Measurements from ENCODE around the gene ABCG8. TPM values are rescaled to one million over a fixed set of nuclear protein-coding genes. Genes with fewer than 3 reads are reported as not detected.

Gene ABCG8
- total RNA-seq, 1 experiment from 2014 or later, result 0.04 TPM

DNA sequence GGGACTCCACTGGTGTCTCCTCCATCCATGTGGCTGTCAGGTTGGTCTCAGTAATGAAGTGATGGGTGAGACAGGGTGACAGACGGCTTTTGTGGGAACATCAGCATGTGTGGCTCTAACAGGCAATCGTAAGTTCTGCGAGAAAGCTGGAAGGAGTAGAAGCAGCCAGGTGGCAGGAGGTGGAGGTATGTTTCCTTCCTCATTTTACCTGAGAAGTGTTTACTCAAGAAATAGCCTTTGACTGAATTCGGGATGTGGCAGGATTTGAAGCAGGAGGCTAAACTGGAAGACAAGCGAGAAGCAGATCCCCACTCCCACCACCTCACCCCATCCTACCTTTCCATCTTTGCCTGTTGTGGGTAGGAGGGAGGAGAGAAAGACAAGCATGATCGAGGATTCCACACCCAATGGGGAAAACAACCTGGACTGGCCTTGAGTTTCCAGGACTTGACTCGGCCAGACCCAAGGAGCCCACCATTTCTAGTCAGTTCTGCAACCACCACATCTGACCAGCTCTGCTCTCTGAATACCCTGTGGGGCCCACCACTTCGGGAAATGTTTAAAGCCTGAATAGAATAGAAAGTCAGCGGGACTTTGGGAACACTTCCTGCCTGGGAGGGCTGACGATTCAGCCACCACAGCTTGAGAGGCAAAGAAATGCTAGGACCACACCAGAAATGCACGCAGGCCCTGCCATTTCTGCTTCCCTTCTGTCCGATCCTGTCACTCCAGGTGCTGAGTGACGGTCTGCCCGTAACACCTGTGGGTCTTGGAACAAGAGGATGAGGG is 1.2 kb downstream of the ABCG8 start:
- peaks cover 10% of the 10 kb centered on the region for H3K4me1 ChIP-seq
- no peaks in the 10 kb centered on the region for H3K9me3 ChIP-seq (replicated peaks)
- no peak overlapping the region for H3K27ac ChIP-seq
- H3K36me3 ChIP-seq, result no peaks in the 10 kb centered on the region
- no peaks in the 10 kb centered on the region for H3K27me3 ChIP-seq
- H3K4me3 ChIP-seq, result no peak overlapping the region
- DNase-seq, result no peak

DNA sequence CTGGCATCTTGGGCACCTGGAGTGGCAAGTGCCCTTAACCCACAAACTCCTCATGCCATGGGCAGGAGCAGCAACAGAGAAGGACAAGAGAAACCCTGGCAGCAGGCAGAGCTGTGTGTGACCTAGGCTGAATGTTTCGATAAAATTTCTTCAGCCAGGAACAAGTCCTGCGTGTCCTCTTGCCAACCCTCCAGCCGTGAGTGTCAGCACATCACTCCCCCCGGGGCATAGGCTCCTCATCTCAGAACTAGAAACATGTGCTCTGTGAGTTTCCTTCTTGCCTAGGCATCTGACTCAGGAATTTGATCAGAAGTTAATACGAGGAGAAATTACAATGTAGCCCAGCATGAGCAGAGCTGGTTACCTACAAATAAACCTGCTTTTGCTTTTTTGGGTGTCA is 2.2 kb downstream of the ABCG8 start:
- Histone ChIP-seq H3K4me1 (peaks cover 10% of the 10 kb centered on the region), H3K4me3 (no peak overlapping the region), H3K9me3 (replicated peaks) (no peaks in the 10 kb centered on the region), H3K36me3 (no peaks in the 10 kb centered on the region), H3K27me3 (no peaks in the 10 kb centered on the region), H3K27ac (no peak overlapping the region)
- no peak for DNase-seq

DNA sequence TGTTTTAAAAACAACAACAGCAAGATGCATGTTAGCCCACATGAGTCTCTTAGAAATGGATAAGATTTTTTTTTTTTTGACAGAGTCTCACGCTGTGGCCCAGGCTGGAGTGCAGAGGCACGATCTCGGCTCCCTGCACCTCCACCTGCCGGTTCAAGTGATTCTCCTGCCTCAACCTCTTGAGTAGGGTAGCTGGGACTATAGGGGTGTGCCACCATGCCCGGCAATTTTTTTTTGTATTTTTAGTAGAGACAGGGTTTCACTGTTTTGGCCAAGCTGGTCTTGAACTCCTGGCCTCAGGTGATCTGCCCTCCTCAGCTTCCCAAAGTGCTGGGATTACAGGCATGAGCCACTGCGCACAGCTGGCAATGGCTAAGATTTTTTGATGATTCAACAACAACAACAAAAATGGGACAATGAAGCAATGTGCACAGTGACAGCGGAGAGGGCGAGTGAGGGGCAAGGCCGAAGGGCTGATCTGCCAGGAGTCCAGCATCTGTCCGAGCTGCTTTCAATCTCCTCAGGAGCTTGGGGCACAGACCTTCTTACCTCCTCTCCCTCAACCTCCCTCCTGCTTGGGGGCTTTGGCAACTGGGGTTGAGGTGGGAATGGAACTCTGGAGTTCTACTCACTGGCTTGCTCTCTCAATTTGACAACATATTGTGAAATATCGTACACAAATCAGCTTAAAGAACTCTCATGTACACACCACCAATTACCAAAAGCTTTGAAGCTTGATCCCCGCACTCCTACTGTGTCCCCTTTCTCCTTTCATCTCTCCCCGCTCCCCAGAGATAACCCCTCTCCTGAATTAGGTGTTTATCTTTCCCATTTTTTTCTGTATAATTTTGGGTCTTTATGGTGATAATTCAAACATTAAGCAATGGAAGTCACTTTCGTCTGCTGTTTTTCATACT is 3.4 kb downstream of the ABCG8 start:
- Histone ChIP-seq H3K36me3 (no peaks in the 10 kb centered on the region), H3K9me3 (replicated peaks) (no peaks in the 10 kb centered on the region), H3K27ac (no peak overlapping the region), H3K4me3 (no peak overlapping the region), H3K4me1 (peaks cover 10% of the 10 kb centered on the region), H3K27me3 (no peaks in the 10 kb centered on the region)
- no peak for DNase-seq

DNA sequence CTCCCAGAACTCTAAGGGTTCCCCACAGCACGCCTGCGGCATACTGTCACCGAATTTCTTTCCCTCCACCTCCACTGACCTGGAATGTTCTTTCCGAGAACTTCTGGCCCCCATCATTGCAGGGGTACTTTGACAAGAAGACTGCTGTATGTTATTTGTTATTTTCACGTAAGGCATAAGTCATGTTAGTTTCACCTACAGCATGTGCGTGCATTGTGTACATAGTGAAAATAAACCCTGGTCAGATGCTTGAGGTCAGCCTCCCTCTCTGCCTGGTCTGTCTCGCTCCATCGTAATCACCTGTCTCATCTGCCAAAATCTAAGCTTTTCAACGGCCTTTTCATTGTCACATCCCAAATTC is 4.1 kb downstream of the ABCG8 start:
- H3K9me3 ChIP-seq (replicated peaks), result no peaks in the 10 kb centered on the region
- H3K4me3 ChIP-seq, result no peak overlapping the region
- DNase-seq, result no peak
- no peak overlapping the region for H3K27ac ChIP-seq
- H3K27me3 ChIP-seq, result no peaks in the 10 kb centered on the region
- H3K36me3 ChIP-seq, result no peaks in the 10 kb centered on the region
- H3K4me1 ChIP-seq, result peaks cover 10% of the 10 kb centered on the region

DNA sequence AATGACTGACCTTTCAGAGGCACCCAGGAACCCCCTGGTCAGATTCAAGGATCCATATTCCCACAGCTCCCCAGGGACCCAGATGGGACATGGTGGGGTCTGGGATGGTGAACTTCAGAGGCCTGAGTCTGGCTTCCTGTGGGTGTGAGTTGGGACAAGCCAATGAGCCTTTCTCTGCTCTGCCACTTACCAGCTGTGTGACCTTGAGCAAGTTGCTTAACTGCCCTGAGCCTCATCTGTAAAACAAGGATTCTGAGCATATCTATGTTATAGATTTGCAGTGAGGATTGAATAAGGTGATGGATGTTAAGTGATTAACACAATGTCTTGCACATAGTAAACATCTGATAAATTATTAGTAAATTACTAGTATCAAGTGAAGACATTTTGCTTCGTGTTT is 6.4 kb downstream of the ABCG8 start:
- H3K4me3 ChIP-seq, result no peak overlapping the region
- H3K27ac ChIP-seq, result no peak overlapping the region
- no peaks in the 10 kb centered on the region for H3K27me3 ChIP-seq
- H3K36me3 ChIP-seq, result no peaks in the 10 kb centered on the region
- no peak for DNase-seq
- peaks cover 12% of the 10 kb centered on the region for H3K4me1 ChIP-seq
- H3K9me3 ChIP-seq (replicated peaks), result no peaks in the 10 kb centered on the region

DNA sequence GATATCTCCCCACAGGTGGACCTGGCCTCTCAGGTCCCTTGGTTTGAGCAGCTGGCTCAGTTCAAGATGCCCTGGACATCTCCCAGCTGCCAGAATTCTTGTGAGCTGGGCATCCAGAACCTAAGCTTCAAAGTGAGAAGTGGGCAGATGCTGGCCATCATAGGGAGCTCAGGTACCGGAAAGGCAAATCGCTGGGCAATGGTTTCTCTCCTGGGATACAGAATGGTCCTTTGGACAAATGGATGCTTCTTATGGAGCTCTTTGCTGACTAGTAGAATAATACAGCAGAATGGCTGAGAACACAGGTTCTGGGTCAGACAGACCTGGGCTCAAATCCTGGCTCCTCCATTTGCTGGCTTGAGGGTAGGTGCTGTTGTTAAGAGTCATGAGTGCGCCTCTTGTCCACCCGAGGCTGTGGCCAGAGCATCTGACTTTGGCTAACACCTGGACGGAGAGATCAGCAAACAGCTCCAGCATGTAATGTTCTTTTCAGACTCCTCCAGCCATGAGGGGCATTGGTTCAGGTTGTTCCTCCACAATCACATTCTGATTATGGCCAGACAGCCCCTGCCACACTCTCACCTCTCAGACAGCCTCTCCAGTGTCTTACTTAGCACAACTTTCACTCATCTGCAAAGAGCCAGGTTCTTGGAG is 7.5 kb downstream of the ABCG8 start:
- Histone ChIP-seq H3K36me3 (no peaks in the 10 kb centered on the region), H3K4me1 (peaks cover 12% of the 10 kb centered on the region), H3K4me3 (no peak overlapping the region), H3K27me3 (no peaks in the 10 kb centered on the region), H3K9me3 (replicated peaks) (no peaks in the 10 kb centered on the region), H3K27ac (no peak overlapping the region)
- DNase-seq, result no peak

DNA sequence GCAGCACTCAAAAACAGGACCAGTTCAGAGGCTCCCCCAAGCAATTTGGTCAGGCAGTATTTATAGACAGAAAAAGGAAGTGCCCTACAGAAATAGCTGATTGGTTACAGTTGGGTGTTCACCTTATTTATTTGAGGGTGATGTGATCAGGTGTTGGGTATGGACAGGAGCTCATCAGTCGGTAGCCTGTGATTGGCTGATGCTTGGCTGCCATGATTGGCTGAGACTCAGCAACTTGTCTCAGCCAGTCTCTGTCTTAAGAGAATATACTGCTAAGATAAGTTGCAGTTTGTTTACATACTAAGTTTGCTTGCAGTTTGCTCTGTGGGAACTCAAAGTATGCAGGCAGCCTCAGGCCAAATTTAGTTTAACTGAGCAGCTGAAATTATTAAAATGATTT is 9.4 kb downstream of the ABCG8 start:
- Histone ChIP-seq H3K9me3 (replicated peaks) (no peaks in the 10 kb centered on the region), H3K4me1 (peaks cover 12% of the 10 kb centered on the region), H3K4me3 (no peak overlapping the region), H3K27ac (no peak overlapping the region), H3K36me3 (no peaks in the 10 kb centered on the region), H3K27me3 (no peaks in the 10 kb centered on the region)
- no peak for DNase-seq

DNA sequence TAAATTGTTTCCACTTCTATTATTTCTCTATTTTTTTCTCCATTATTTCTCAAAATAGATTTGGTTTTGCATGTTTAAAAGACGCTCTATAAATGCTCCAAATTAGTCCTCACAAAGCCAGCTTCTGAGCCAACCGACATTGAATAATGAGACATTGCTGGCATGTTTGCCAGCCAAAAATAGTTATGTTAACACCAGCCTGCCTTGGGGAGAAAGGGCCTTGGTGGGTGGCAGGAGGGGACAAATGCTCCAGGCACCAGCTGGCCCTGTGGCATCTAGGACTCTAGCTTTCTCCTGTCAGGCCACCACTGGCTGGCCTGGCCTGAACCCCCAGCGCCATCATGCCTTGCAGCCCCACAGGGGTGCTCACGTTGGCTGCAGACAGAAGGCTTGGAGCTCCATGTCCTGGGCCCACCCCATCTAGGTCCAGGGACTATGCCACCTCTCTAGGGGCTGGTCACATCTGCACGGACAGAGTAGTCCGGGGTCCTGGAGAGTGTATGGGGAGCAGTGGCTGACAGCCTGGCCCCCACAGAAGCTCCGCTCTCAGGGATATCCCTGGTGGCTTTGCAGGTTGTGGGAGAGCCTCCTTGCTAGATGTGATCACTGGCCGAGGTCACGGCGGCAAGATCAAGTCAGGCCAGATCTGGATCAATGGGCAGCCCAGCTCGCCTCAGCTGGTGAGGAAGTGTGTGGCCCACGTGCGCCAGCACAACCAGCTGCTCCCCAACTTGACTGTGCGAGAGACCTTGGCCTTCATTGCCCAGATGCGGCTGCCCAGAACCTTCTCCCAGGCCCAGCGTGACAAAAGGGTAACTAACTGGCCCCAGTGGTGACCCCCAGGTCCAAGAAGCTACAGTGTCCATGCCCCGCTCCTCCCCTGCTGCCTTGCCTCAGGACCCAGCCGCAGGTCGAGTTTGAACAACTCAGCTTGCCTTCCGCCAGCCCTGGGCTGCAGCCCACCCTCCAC is 12.5 kb downstream of the ABCG8 start:
- H3K9me3 ChIP-seq (replicated peaks), result 0 out of 2 replicates have a peak, but pooled peaks cover under 1% of the 10 kb centered on the region
- peaks cover 2% of the 10 kb centered on the region; the same call in 1 of the 2 replicates for H3K4me1 ChIP-seq
- no peaks in the 10 kb centered on the region for H3K27me3 ChIP-seq
- H3K36me3 ChIP-seq, result no peaks in the 10 kb centered on the region
- no peak overlapping the region for H3K27ac ChIP-seq
- H3K4me3 ChIP-seq, result no peak overlapping the region
- no peak for DNase-seq

DNA sequence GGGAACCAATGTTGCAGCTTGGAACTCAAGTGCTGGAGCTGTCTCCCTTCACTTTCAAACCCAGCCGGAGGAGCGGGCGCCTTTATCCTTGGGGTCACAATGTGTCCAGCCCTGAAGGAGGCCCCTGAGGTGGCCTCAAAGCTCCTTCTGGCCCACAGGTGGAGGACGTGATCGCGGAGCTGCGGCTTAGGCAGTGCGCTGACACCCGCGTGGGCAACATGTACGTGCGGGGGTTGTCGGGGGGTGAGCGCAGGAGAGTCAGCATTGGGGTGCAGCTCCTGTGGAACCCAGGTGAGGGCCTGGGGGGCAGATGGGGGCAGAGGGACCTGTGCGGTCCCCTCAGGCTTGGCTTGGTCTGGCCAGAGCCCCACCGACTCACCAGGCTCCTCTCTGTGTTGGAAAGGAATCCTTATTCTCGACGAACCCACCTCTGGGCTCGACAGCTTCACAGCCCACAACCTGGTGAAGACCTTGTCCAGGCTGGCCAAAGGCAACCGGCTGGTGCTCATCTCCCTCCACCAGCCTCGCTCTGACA is 13.5 kb downstream of the ABCG8 start:
- no peak for DNase-seq
- Histone ChIP-seq H3K36me3 (no peaks in the 10 kb centered on the region), H3K27me3 (no peaks in the 10 kb centered on the region), H3K4me3 (no peak overlapping the region), H3K9me3 (replicated peaks) (0 out of 2 replicates have a peak, but pooled peaks cover 3% of the 10 kb centered on the region), H3K4me1 (peaks cover 2% of the 10 kb centered on the region; the same call in 1 of the 2 replicates), H3K27ac (no peak overlapping the region)

DNA sequence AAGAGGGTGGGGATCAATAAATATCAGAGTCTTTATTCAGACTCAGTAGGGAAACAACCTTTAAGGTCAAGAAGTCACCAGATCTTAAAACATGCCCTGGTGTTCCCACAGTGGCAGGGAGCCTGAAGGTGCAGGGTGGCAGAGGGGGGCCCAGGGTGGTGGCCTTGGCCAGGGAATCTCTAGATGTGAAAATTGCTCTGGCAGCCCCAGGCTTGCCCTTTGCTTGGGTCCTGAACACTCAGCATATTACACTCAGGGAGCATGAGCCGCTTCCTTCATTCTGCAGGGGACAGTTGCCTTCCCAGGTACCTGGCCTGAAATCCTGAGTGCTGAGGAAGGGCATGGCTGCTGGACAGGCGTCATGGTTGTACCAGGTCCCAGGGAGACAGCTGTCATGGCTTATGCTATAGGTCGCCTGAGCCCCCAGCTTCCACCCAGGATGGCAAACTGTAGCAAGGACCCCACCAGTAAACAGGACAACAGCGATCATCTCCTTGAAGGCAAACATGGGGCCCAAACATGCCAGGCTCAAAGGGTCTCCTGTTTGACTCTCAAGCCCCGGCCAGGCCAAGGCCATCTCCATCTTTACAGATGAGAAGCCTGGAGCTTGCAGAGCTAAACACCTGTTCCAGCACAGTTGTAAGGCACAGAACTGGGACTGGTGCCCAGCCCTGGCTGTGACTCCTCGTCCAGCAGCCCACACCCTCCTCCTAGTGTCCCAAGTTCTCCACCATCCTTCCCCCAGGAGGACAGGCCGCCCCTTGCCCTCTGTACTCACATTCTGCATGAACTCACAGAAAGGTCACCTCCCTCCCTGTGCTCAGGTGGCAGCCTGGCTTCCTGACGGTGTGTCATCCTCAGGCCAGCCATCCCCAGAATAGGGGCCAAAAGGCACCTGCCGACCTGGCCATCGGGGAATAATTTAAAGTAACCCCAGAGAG is 14.6 kb downstream of the ABCG8 start:
- Histone ChIP-seq H3K4me3 (no peak overlapping the region), H3K36me3 (no peaks in the 10 kb centered on the region), H3K4me1 (no peaks in the 10 kb centered on the region; the same call in 1 of the 2 replicates), H3K9me3 (replicated peaks) (0 out of 2 replicates have a peak, but pooled peaks cover 3% of the 10 kb centered on the region), H3K27ac (no peak overlapping the region), H3K27me3 (no peaks in the 10 kb centered on the region)
- DNase-seq, result no peak

DNA sequence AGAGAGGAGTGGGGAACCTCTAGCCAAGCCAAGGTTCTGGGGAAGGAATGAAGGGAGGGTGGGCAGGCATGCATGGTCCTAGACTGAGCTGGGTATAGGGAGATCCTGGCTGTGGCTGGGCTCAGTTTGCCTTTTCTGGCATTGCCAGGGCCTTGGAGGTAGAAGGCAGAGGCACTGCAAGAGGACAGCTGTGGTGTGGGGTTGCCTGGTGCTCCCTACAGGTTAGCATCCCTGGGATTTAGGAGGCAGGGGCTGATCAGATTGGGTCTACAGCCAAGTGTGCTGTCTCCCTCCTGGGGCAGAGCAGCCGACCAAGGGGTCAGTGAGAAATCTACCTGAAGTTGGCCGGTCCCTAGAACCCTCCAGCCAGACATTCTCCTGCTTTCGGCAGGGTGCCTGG is 15.9 kb downstream of the ABCG8 start:
- H3K9me3 ChIP-seq (replicated peaks), result 0 out of 2 replicates have a peak, but pooled peaks cover 3% of the 10 kb centered on the region
- DNase-seq, result no peak
- no peaks in the 10 kb centered on the region for H3K36me3 ChIP-seq
- H3K27ac ChIP-seq, result no peak overlapping the region
- no peak overlapping the region for H3K4me3 ChIP-seq
- no peaks in the 10 kb centered on the region for H3K27me3 ChIP-seq
- no peaks in the 10 kb centered on the region for H3K4me1 ChIP-seq

DNA sequence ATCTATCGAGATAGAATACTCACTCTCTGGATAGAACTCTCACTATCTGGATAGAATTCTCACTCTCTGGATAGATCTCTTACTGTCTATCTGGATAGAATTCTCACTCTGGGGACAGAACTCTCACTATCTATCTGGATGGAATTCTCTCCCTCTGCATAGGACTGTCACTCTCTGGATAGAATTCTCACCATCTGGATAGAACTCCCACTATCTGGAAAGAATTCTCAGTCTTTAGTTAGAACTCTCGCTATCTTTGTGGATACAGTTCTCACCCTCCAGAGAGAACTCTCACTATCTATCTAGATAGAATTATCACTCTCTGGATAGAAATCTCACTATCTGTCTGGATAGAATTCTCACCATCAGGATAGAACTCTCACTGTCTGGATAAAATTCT is 16.5 kb downstream of the ABCG8 start:
- Histone ChIP-seq H3K27ac (no peak overlapping the region), H3K27me3 (no peaks in the 10 kb centered on the region)
- DNase-seq, result no peak

DNA sequence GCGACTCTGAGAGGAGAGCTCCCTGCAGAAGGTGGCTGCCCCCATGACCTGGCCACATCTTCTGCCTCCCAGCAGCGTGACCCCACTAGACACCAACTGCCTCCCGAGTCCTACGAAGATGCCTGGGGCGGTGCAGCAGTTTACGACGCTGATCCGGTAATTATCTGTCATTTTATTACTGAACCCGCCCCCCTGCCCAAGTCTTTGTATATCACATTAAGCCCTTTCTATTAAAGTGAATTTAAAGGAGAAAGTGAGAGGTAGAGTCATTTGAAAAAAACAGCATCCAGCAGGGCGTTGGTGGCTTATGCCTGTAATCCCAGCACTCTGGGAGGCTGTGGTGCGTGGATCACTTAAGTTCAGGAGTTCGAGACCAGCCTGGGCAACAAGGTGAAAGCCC is 33.4 kb downstream of the ABCG8 start:
- Histone ChIP-seq H3K4me3 (no peak overlapping the region), H3K36me3 (no peaks in the 10 kb centered on the region), H3K27me3 (no peaks in the 10 kb centered on the region), H3K4me1 (no peaks in the 10 kb centered on the region), H3K27ac (no peak overlapping the region), H3K9me3 (replicated peaks) (no peaks in the 10 kb centered on the region)
- no peak for DNase-seq

More for the DNA sequence above, 16.5 kb downstream of the ABCG8 start:
- H3K36me3 ChIP-seq, result no peaks in the 10 kb centered on the region
- H3K4me3 ChIP-seq, result no peak overlapping the region
- no peaks in the 10 kb centered on the region for H3K4me1 ChIP-seq
- 0 out of 2 replicates have a peak, but pooled peaks cover 3% of the 10 kb centered on the region for H3K9me3 ChIP-seq (replicated peaks)
